ENCODE data around the gene ARID3A.
A peak's percentile ranks its signal among the peaks of the same experiment; 100 is the strongest.

The ARID3A gene

GRCh38 chr19:911197-912033, 14.4 kb upstream of the ARID3A start:
- no peak for DNase-seq (ENCODE audit: low read depth in 2 of 2, low spot score in 1 of 2)

GRCh38 chr19:912181-913079, 13.4 kb upstream of the ARID3A start:
- no peak for DNase-seq (ENCODE audit: low read depth in 2 of 2, low spot score in 1 of 2)

- peak; percentile 60 to 71 for DNase-seq (ENCODE audit: low read depth in 2 of 2, low spot score in 1 of 2)
These were observed 12.6 kb upstream of the ARID3A start, which contains the start of gene R3HDM4 for GRCh38 chr19:913080-913748. Gene R3HDM4 (minus strand): TSS chr19:913219. CDS start chr19:913157, 62 bp downstream.

GRCh38 chr19:916645-917322, 9.1 kb upstream of the ARID3A start:
- DNase-seq (ENCODE audit: low read depth in 2 of 2, low spot score in 1 of 2): no peak

- no peak for DNase-seq (ENCODE audit: low read depth in 2 of 2, low spot score in 1 of 2)
These were observed 8.3 kb upstream of the ARID3A start, which contains the start of gene KISS1R for GRCh38 chr19:917323-918151. Gene KISS1R (plus strand): TSS chr19:917333. CDS start chr19:917503, 170 bp downstream.

GRCh38 chr19:918152-918437, 7.7 kb upstream of the ARID3A start:
- DNase-seq (ENCODE audit: low read depth in 2 of 2, low spot score in 1 of 2): no peak

- DNase-seq (ENCODE audit: low read depth in 2 of 2, low spot score in 1 of 2): no peak
These were observed 7.2 kb upstream of the ARID3A start for GRCh38 chr19:918481-919198.

- no peak for DNase-seq (ENCODE audit: low read depth in 2 of 2, low spot score in 1 of 2)
These were observed 6.4 kb upstream of the ARID3A start for GRCh38 chr19:919199-920050.

- no peak for DNase-seq (ENCODE audit: low read depth in 2 of 2, low spot score in 1 of 2)
These were observed 5.6 kb upstream of the ARID3A start for GRCh38 chr19:920051-920864.

- DNase-seq (ENCODE audit: low read depth in 2 of 2, low spot score in 1 of 2): no peak
These were observed 1.2 kb upstream of the ARID3A start for GRCh38 chr19:924553-925086.

- no peak for DNase-seq (ENCODE audit: low read depth in 2 of 2, low spot score in 1 of 2)
These were observed 729 bp upstream of the ARID3A start for GRCh38 chr19:925087-925525.

- no peak for DNase-seq (ENCODE audit: low read depth in 2 of 2, low spot score in 1 of 2)
These were observed 421 bp downstream of the ARID3A start for GRCh38 chr19:926323-926588.

GRCh38 chr19:926589-927350, 935 bp downstream of the ARID3A start:
- no peak for DNase-seq (ENCODE audit: low read depth in 2 of 2, low spot score in 1 of 2)

GRCh38 chr19:927351-927779, 1.5 kb downstream of the ARID3A start:
- no peak for DNase-seq (ENCODE audit: low read depth in 2 of 2, low spot score in 1 of 2)

GRCh38 chr19:927780-928401, 2.1 kb downstream of the ARID3A start:
- no peak for DNase-seq (ENCODE audit: low read depth in 2 of 2, low spot score in 1 of 2)

GRCh38 chr19:928471-929202, 2.8 kb downstream of the ARID3A start:
- no peak for DNase-seq (ENCODE audit: low read depth in 2 of 2, low spot score in 1 of 2)

All from stimulated activated CD8-positive, alpha-beta memory T cell treated with anti-CD3 and anti-CD28 coated beads, Interleukin-4, amount 100 ng/mL, for 4 hours (primary cell).